HepG2 (cell line): ENCODE data around the gene RBFOX1.

Experiments used
- DBP ChIP-seq: sonication (generic); formaldehyde crosslinking; IDR thresholded peaks from 2 replicates; pipeline ENCODE4 v1.4.0; 2020; ENCODE audit warnings: missing genetic modification reagents; ENCODE audit errors: not compliant biosample characterization
- JUN ChIP-seq: sonication (generic); formaldehyde crosslinking; IDR thresholded peaks from 2 replicates; pipeline ENCODE4 v1.4.0; 2020; ENCODE audit warnings: mild to moderate bottlenecking, missing genetic modification reagents
- NBN ChIP-seq: fragments of 450-650 bp; conservative IDR thresholded peaks from 2 replicates; pipeline ENCODE4 v1.6.1; 2017
- PITX1 ChIP-seq: sonication (generic); formaldehyde crosslinking; IDR thresholded peaks from 2 replicates; pipeline ENCODE4 v1.5.1; 2020; ENCODE audit warnings: mild to moderate bottlenecking, missing genetic modification reagents
- POLR2A ChIP-seq, 2 experiments: IDR thresholded peaks; 2 replicates each; pipeline ENCODE4 v1.6.1; 2011; ENCODE audit warnings: low read depth in 2 of 2, low read length in 2 of 2, mild to moderate bottlenecking in 1 of 2, moderate library complexity in 1 of 2; ENCODE audit not compliant: insufficient read depth in 1 of 2
- TERF1 ChIP-seq: sonication (generic); formaldehyde crosslinking; IDR thresholded peaks from 2 replicates; pipeline ENCODE4 v1.8.0; 2022; ENCODE audit warnings: mild to moderate bottlenecking, missing genetic modification reagents, moderate library complexity

GRCh38 chr16:7501868-7502267, 169.2 kb downstream of the RBFOX1 start:
- TF ChIP-seq PITX1 (CRISPR knock-in tag) (no peak), TERF1 (CRISPR knock-in tag) (no peak), NBN (no peak), POLR2A (IDR thresholded peaks at IDR 0.05; ENCODE audit: insufficient read depth in 1 of 2, low read depth in 2 of 2, low read length in 2 of 2) (no peak), DBP (CRISPR knock-in tag) (no peak), JUN (CRISPR knock-in tag) (no peak)
